Raji (cell line): ENCODE measurements around the gene PITPNC1.

Experiments
- POLR2A ChIP-seq: IDR thresholded peaks from 2 replicates; pipeline ENCODE4 v1.6.1; 2011; ENCODE audit warnings: low read depth, low read length, control low read depth; ENCODE audit not compliant: insufficient read depth

PITPNC1 gene

GRCh38 chr17:67390006-67390645 is 13.0 kb downstream of the PITPNC1 start:
- no peak for TF ChIP-seq POLR2A

GRCh38 chr17:67390646-67391361 is 13.7 kb downstream of the PITPNC1 start:
- TF ChIP-seq POLR2A, result no peak

- no peak for TF ChIP-seq POLR2A
These were observed 15.0 kb downstream of the PITPNC1 start for GRCh38 chr17:67392111-67392510.

- TF ChIP-seq POLR2A, result no peak
These were observed 16.8 kb downstream of the PITPNC1 start for GRCh38 chr17:67393809-67394397.

GRCh38 chr17:67399676-67400075 is 22.6 kb downstream of the PITPNC1 start:
- TF ChIP-seq POLR2A, result no peak

GRCh38 chr17:67400193-67400592 is 23.1 kb downstream of the PITPNC1 start:
- no peak for TF ChIP-seq POLR2A

GRCh38 chr17:67401106-67401505 is 24.0 kb downstream of the PITPNC1 start:
- TF ChIP-seq POLR2A, result no peak

GRCh38 chr17:67401598-67402504 is 24.8 kb downstream of the PITPNC1 start:
- no peak for TF ChIP-seq POLR2A

- no peak for TF ChIP-seq POLR2A
These were observed 26.0 kb downstream of the PITPNC1 start for GRCh38 chr17:67403065-67403464.

GRCh38 chr17:67403483-67403882 is 26.4 kb downstream of the PITPNC1 start:
- TF ChIP-seq POLR2A, result no peak

GRCh38 chr17:67411397-67411796 is 34.3 kb downstream of the PITPNC1 start:
- no peak for TF ChIP-seq POLR2A

- TF ChIP-seq POLR2A, result no peak
These were observed 35.0 kb downstream of the PITPNC1 start for GRCh38 chr17:67412032-67412431.

GRCh38 chr17:67412941-67413340 is 35.9 kb downstream of the PITPNC1 start:
- TF ChIP-seq POLR2A, result no peak

GRCh38 chr17:67413388-67413787 is 36.3 kb downstream of the PITPNC1 start:
- no peak for TF ChIP-seq POLR2A

- no peak for TF ChIP-seq POLR2A
These were observed 37.0 kb downstream of the PITPNC1 start for GRCh38 chr17:67414130-67414529.

- TF ChIP-seq POLR2A, result no peak
These were observed 37.5 kb downstream of the PITPNC1 start for GRCh38 chr17:67414559-67414958.

- TF ChIP-seq POLR2A, result no peak
These were observed 38.2 kb downstream of the PITPNC1 start for GRCh38 chr17:67415291-67415690.
